Transverse colon (tissue), 4 donors: Measurements from ENCODE around the gene HDAC7.

Experiments used
- CTCF ChIP-seq, 5 experiments: fragments of 200-600 bp in 3 of 5; fragments of 450-650 bp in 2 of 5; sonication (generic) in 3 of 5; IDR thresholded peaks; 1 replicate in 2 of 5; 2 replicates in 3 of 5; pipeline ENCODE4 v1.5.1; 2016 to 2017; ENCODE audit warnings: antibody characterized with exemption in 5 of 5, inconsistent platforms in 3 of 5, mild to moderate bottlenecking in 2 of 5, moderate library complexity in 1 of 5
- EP300 ChIP-seq: sonication (generic); formaldehyde crosslinking; IDR thresholded peaks from one replicate; pipeline ENCODE4 v1.6.1; 2017; ENCODE audit warnings: antibody characterized with exemption, low read depth
- POLR2A ChIP-seq: fragments of 450-650 bp; IDR thresholded peaks from one replicate; pipeline ENCODE4 v1.6.1; 2016; ENCODE audit warnings: antibody characterized with exemption, mild to moderate bottlenecking, moderate library complexity
- POLR2AphosphoS5 ChIP-seq, 3 donors: sonication (generic); formaldehyde crosslinking; IDR thresholded peaks; one replicate each; pipeline ENCODE4 v1.6.1; 2016; ENCODE audit warnings: antibody characterized with exemption in 3 of 3

- TF ChIP-seq CTCF (IDR thresholded peaks at IDR 0.05) = no peak
- TF ChIP-seq EP300 = no peak
- no peak for TF ChIP-seq POLR2AphosphoS5 (IDR thresholded peaks at IDR 0.05)
- TF ChIP-seq POLR2A = no peak
Measured at GRCh38 chr12:47835831-47836155, 16.1 kb upstream of the HDAC7 start.
